AML-193 (cell line): ENCODE measurements around the gene ZNF140.

Experiments used
- DNase-seq, 2 experiments: peaks; one replicate each; lab custom pipeline; 2025; lab: John Stamatoyannopoulos, UW

The ZNF140 gene

DNA sequence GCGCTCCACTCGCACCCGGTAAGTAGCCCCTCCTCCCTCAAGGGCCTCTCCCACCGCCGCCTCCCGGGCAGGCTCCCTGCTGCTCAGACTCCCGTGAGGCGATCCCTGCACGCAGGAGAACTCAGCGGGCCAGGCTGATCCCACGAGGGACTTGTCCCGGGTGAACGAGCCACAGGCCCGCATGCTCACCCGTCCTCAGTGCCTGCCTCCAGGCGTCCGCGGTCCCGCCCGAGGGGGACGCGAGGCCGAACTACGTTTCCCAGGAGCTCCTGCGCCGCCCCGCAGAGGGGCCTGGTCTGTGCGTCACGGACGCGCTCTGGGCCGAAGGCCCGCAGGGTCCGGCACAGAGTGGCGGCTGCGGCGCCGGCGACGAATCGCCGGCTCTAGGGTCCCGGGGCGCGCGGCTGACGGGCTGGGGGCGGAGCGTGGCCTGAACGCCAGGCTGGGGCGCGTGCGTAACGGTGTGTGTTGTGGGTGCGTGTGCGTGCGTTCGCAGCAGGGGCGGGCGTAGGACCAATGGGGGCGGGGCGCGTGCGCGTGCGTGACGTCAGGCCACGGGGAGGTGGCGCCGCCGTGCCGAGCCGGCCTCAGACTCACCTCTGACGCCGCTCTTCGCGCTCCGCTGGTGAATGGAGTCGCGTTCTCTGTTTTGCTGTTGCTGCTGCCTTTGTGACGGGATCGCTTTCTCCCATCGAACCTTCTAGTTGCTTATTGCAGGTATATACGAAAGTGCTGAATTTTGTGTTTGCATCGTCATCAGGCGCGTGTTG is 49.5 kb downstream of the ZNF140 start, which contains the start of the genes ZNF10 and ZNF891:
Gene ZNF10 (plus strand): TSS at position 590 of the 770 bp plus-strand sequence. CDS start 13,866 bp downstream, outside the sequence.
Gene ZNF891 (minus strand): TSS at position 237 of the 770 bp plus-strand sequence. CDS start 8,356 bp downstream, outside the sequence.
- no peak for DNase-seq

DNA sequence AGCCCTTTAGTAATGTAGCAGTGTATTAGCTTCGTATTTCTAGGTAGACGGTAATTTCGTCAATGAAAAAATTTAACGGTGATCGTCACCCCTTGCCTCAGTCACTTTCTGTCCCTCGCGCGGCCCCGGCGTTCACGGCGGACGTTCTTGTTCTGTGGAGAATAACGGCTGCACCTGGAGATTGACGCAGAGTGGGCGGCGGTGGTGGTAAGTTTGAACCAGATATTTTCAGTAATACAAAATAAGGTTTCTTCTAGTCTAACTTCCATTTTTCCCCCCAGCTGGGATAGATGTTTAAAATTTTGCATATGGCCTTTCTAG is 50.0 kb downstream of the ZNF140 start:
- DNase-seq = no peak

DNA sequence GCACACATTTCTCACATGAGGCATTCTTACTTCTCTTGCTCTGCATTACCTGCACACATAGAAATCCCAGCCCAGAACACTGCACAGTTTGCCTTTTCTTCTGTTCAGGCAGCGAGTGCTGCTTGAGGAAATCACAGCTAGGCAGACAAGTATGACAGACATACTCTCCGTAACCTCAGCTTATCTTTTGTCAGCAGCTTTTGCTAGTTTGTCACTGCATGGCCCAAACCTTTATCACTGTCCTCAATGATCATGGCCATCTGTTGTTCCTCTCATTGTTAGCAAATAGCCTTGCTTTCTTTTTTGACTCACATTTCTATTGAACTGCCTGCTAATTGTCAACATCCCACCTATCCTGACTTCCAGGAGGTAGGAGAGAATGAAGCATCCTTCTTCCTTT is 55.0 kb downstream of the ZNF140 start:
- no peak for DNase-seq

DNA sequence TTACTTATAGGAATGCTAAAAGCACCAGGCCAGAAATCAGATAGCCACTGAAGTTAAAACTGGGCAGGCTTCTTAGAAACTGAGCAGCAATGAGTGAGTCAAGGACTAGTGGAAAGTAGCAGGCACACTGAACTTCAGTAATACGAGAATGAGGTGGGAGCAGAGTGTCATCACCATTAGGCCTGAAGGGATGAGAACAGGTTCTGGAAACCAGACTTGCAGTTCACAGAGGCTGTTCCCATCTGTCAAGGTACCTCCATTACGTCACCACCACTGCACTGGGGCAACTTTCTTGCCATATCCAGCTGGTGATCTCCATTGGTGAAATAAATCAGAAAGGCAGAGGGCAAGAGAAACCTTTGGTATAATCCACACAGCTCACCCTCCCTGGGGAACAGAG is 65.3 kb downstream of the ZNF140 start:
- DNase-seq = no peak

DNA sequence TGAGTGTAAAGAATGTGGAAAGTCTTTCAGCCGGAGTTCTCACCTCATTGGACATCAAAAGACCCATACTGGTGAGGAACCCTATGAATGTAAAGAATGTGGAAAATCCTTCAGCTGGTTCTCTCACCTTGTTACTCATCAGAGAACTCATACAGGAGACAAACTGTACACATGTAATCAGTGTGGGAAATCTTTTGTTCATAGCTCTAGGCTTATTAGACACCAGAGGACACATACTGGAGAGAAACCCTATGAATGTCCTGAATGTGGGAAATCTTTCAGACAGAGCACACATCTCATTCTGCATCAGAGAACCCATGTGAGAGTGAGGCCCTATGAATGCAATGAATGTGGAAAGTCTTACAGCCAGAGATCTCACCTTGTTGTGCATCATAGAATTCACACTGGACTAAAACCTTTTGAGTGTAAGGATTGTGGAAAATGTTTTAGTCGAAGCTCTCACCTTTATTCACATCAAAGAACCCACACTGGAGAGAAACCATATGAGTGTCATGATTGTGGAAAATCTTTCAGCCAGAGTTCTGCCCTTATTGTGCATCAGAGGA is 75.5 kb downstream of the ZNF140 start:
- DNase-seq = no peak
